Keratinocyte (primary cell): ENCODE measurements around the gene YIPF1. TPM values are rescaled to one million over a fixed set of nuclear protein-coding genes. Genes with fewer than 3 reads are reported as not detected.

Source experiments
- DNase-seq: peaks from one replicate; pipeline ENCODE4 v3.0.0-alpha.2; 2011; ENCODE audit warnings: low read depth, missing footprints, low spot score
- FAIRE-seq: peaks from 2 replicates; lab custom pipeline; 2011; peaks lifted over from hg19 to GRCh38; lab: Jason Lieb, UNC
- H2AFZ ChIP-seq: 2 replicates; pipeline ENCODE4 v1.6.0; 2012; ENCODE audit warnings: low read length, control low read depth, inconsistent platforms; ENCODE audit not compliant: control insufficient read depth
- H3K27ac ChIP-seq: 2 replicates; pipeline ENCODE4 v1.5.1; 2011; ENCODE audit warnings: low read length; ENCODE audit not compliant: control insufficient read depth, insufficient read depth
- H3K27me3 ChIP-seq: 3 replicates; pipeline ENCODE4 v1.6.0; 2011; ENCODE audit warnings: low read length; ENCODE audit not compliant: control insufficient read depth, insufficient read depth; ENCODE audit errors: extremely low read depth
- H3K36me3 ChIP-seq, 2 experiments: 2 replicates in 1 of 2; 3 replicates in 1 of 2; pipeline ENCODE4 v1.5.1; 2011; ENCODE audit warnings: low read length in 2 of 2, mild to moderate bottlenecking in 1 of 2; ENCODE audit not compliant: control insufficient read depth in 2 of 2, insufficient read depth in 2 of 2; ENCODE audit errors: extremely low read depth in 1 of 2
- H3K4me1 ChIP-seq: 3 replicates; pipeline ENCODE4 v1.5.1; 2011; ENCODE audit warnings: low read length; ENCODE audit not compliant: control insufficient read depth, insufficient read depth; ENCODE audit errors: extremely low read depth
- H3K4me2 ChIP-seq: 3 replicates; pipeline ENCODE4 v1.6.0; 2011; ENCODE audit warnings: low read depth, low read length; ENCODE audit not compliant: control insufficient read depth, insufficient read depth; ENCODE audit errors: extremely low read depth
- H3K4me3 ChIP-seq, 3 experiments: fragments of 200-600 bp in 1 of 3; sonication (generic) in 1 of 3; 2 replicates in 2 of 3; 3 replicates in 1 of 3; pipeline ENCODE4 v1.5.1; 2011 to 2016; ENCODE audit warnings: low read length in 3 of 3, mild to moderate bottlenecking in 3 of 3, control low read depth in 2 of 3, inconsistent platforms in 1 of 3, low read depth in 1 of 3, mixed read lengths in 1 of 3, mixed run types in 1 of 3, moderate library complexity in 1 of 3; ENCODE audit not compliant: control insufficient read depth in 2 of 3, insufficient read depth in 2 of 3; ENCODE audit errors: extremely low read depth in 1 of 3
- H3K79me2 ChIP-seq: 2 replicates; pipeline ENCODE4 v1.6.0; 2012; ENCODE audit warnings: low read length; ENCODE audit not compliant: control insufficient read depth, insufficient read depth
- H3K9ac ChIP-seq: 3 replicates; pipeline ENCODE4 v1.6.0; 2011; ENCODE audit warnings: low read length; ENCODE audit not compliant: control insufficient read depth, insufficient read depth; ENCODE audit errors: extremely low read depth
- H3K9me1 ChIP-seq: 3 replicates; pipeline ENCODE4 v1.6.0; 2011; ENCODE audit warnings: low read length; ENCODE audit not compliant: control insufficient read depth, insufficient read depth; ENCODE audit errors: extremely low read depth
- H3K9me3 ChIP-seq: 2 replicates; pipeline ENCODE4 v1.5.1; 2012; ENCODE audit warnings: low read depth, low read length; ENCODE audit not compliant: control insufficient read depth
- H4K20me1 ChIP-seq: 3 replicates; pipeline ENCODE4 v1.6.0; 2011; ENCODE audit warnings: low read length; ENCODE audit not compliant: control insufficient read depth, insufficient read depth; ENCODE audit errors: extremely low read depth
- CTCF ChIP-seq, 3 experiments: IDR thresholded peaks in 1 of 3; conservative IDR thresholded peaks in 1 of 3; optimal IDR thresholded peaks in 1 of 3; 2 replicates in 2 of 3; 3 replicates in 1 of 3; pipeline versions ENCODE3 to v1.5.1; 2011; ENCODE audit warnings: low read length in 3 of 3, mild to moderate bottlenecking in 3 of 3, moderate library complexity in 2 of 3, control low read depth in 1 of 3, inconsistent platforms in 1 of 3; ENCODE audit not compliant: insufficient read depth in 2 of 3; ENCODE audit errors: extremely low read depth in 1 of 3
- EZH2 ChIP-seq: IDR thresholded peaks from one replicate; pipeline ENCODE4 v1.6.1; 2012; ENCODE audit warnings: inconsistent platforms, mild to moderate bottlenecking, low read length, moderate library complexity
- dilution Hi-C: fragments of 300-500 bp; cut with MboI; formaldehyde crosslinking; loops from one replicate; pipeline ENCODE4 v1.7.0; 2020; ENCODE audit warnings: low sequenced_read_pairs; ENCODE audit not compliant: extremely low pct_ligation_motif_present
- polyA plus RNA-seq, 5 experiments: library from polyadenylated mRNA; depleted of rRNA in 3 of 5; stranded (reverse) in 3 of 5; stranded (forward) in 1 of 5; unstranded in 1 of 5; fragments of >200 nt; gene quantifications; 1 replicate in 1 of 5; 2 replicates in 3 of 5; 3 replicates in 1 of 5; pipeline versions ENCODE4 v1.2.1 to v1.2.3, GENCODE V29; 2011 to 2012; ENCODE audit warnings: missing spikeins in 2 of 5, low read depth in 1 of 5, low replicate concordance in 1 of 5

The YIPF1 gene
- polyA plus RNA-seq, 1 donor (not counting 4 experiments of a cell fraction or from before 2014, with no cell fraction given), result 43.3 TPM

- no peak within 1 kb of the TSS for H3K4me2 ChIP-seq
- no peak within 1 kb of the TSS for H3K9ac ChIP-seq
- no peaks in the 10 kb centered on the region for H3K36me3 ChIP-seq
- TF ChIP-seq CTCF (optimal IDR thresholded peaks at IDR 0.05 in 1 of 3, IDR thresholded peaks at IDR 0.05 in 1 of 3, conservative IDR thresholded peaks at IDR 0.05 in 1 of 3; ENCODE audit: extremely low read depth in 1 of 3, insufficient read depth in 2 of 3, low read length in 3 of 3), result no peak
- TF ChIP-seq EZH2, result no peak
- no peaks in the 10 kb centered on the region for H3K9me1 ChIP-seq
- H2AFZ ChIP-seq, result no peak within 1 kb of the TSS
- H4K20me1 ChIP-seq, result no peaks in the 10 kb centered on the region
- H3K9me3 ChIP-seq, result no peaks in the 10 kb centered on the region
- dilution Hi-C loops, result no loop called here
- no peak within 1 kb of the TSS for H3K27ac ChIP-seq
- peaks cover 22% of the 10 kb centered on the region for H3K4me1 ChIP-seq
- no peaks in the 10 kb centered on the region for H3K27me3 ChIP-seq
- no peak for DNase-seq
- no peak within 1 kb of the TSS for H3K4me3 ChIP-seq
- FAIRE-seq, result no peak
- H3K79me2 ChIP-seq, result no peaks in the 10 kb centered on the region
Observed at GRCh38 chr1:53893999-53894636, 4.5 kb upstream of the YIPF1 start, which contains the start of gene DIO1. Gene DIO1, plus strand, starts transcription at chr1:53894187. Its CDS starts 24 bp downstream, at chr1:53894211.

- no peaks in the 10 kb centered on the region for H4K20me1 ChIP-seq
- H3K36me3 ChIP-seq, result no peaks in the 10 kb centered on the region
- no peaks in the 10 kb centered on the region for H3K27me3 ChIP-seq
- no peak overlapping the region for H3K4me3 ChIP-seq
- H3K4me1 ChIP-seq, result peaks cover 22% of the 10 kb centered on the region
- dilution Hi-C loops, result no loop called here
- no peak overlapping the region for H3K9ac ChIP-seq
- H3K27ac ChIP-seq, result no peak overlapping the region
- FAIRE-seq (no peak), DNase-seq (no peak)
- H2AFZ ChIP-seq, result no peak overlapping the region
- TF ChIP-seq CTCF (optimal IDR thresholded peaks at IDR 0.05 in 1 of 3, IDR thresholded peaks at IDR 0.05 in 1 of 3, conservative IDR thresholded peaks at IDR 0.05 in 1 of 3; ENCODE audit: extremely low read depth in 1 of 3, insufficient read depth in 2 of 3, low read length in 3 of 3) (no peak), EZH2 (no peak)
- H3K4me2 ChIP-seq, result no peak overlapping the region
- no peaks in the 10 kb centered on the region for H3K9me3 ChIP-seq
- H3K9me1 ChIP-seq, result no peaks in the 10 kb centered on the region
- H3K79me2 ChIP-seq, result no peaks in the 10 kb centered on the region
Observed at GRCh38 chr1:53892911-53893310, 3.3 kb upstream of the YIPF1 start.
